Measurements from ENCODE around the gene UCN2. TPM values are rescaled to one million over a fixed set of nuclear protein-coding genes. Genes with fewer than 3 reads are reported as not detected.

The UCN2 gene, protein sequence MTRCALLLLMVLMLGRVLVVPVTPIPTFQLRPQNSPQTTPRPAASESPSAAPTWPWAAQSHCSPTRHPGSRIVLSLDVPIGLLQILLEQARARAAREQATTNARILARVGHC
- 7.3 to 10.3 TPM (median 8.6 TPM) in 5 replicates for total RNA-seq (2022; extraction: Qiagen RNA extraction; ENCODE audit: low read depth)

DNA sequence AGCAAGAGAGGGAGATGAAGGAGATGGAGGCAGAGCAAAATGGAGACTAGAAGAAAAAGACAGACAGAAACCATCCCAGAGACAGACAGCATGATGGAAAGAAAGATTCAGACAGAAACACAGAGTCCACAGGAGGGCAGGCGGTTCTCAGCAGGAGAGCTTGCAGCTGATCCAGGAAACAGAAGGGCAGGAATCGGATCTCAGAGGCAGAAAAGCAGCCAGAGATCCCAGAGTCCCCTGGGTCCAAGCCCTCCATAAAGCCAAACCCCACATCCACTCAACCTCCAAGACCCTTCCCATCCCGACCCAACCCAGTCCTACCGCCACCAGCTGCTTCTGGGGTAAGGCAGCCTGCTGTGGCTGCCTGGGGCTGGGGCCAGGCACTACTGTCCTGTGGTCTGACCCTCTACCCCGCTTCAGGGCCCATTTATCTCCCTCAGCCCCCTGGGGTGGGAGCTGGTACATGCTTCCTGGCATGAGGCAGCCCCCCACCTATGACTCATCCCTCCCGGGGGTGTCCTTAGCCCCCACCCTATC, at the start of gene UCN2:
Gene UCN2 (minus strand): TSS at position 400 of the 537 bp plus-strand sequence. CDS start 657 bp downstream, outside the sequence.

DNA sequence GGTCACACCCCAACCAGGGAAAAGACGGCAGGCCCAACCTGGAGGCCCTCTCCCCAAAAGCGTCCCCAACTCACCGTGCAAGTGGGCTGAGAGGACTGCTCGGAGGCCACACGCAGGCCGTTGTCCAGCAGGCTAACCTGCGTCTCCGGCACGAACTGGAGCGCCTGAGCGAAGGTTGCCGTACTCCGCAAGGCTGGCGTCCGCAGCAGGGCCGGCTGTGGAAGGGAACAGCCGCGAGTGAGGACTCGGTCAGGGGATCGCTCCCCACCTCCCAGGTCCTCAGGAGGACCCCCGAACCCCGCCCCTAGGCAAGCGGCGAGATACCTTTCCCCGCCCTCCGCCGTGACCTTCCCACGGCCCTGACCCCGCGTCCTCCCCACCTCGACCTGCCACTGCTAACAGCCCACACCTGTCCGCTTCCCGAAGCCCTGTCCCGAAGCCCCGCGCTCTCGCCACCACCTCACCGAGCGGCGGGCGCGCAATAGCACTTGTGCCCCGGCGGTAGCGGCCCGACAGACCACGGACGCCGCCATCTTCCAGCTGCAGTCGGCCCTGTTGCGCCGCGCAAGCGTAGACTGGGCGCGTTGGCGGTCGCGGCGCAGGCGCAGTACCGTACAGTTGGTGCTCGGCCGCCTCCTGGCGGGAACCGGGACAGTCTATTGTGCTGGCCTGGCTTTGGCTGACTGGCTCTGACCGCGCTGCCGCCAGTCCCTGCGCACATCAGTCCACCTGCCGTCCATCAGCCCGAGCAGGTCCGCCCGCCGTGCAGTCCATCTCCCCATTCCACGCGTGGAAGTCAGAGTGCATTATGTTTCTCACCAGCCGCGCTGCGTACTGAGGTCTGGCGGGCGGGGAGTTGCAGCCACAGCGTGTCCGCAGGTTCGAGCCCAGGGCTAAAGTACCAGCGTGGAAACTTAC, 45.8 kb upstream of the UCN2 start, which contains the start of gene UQCRC1:
Gene UQCRC1 (minus strand): TSS at position 559 of the 918 bp plus-strand sequence. CDS start 26 bp downstream, at position 533.

DNA sequence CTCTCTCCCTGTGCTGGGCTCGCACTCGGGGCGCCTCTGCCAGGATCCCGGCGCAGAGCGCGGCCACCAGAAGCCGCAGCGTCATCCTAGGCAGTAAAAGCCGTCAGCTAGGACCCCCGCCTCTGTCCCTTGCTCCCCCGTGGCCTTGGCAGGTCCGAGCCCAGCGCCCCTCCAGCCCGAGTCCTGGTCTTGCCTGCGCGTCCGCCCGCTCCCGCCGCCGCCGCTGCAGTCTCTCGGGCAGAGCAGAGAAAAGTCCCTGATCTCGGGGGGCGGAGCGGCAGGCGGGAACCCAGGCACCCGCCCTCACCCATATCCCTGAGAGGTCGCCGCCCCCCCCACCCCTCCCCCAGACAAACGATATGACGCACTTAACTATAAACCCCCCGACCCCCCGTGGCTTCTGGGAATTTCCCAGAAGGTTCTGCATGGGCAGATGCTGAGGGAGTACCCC, 31.5 kb upstream of the UCN2 start, which contains the start of gene COL7A1:
Gene COL7A1 (minus strand): TSS at position 255 of the 451 bp plus-strand sequence. CDS start 170 bp downstream, at position 85.

DNA sequence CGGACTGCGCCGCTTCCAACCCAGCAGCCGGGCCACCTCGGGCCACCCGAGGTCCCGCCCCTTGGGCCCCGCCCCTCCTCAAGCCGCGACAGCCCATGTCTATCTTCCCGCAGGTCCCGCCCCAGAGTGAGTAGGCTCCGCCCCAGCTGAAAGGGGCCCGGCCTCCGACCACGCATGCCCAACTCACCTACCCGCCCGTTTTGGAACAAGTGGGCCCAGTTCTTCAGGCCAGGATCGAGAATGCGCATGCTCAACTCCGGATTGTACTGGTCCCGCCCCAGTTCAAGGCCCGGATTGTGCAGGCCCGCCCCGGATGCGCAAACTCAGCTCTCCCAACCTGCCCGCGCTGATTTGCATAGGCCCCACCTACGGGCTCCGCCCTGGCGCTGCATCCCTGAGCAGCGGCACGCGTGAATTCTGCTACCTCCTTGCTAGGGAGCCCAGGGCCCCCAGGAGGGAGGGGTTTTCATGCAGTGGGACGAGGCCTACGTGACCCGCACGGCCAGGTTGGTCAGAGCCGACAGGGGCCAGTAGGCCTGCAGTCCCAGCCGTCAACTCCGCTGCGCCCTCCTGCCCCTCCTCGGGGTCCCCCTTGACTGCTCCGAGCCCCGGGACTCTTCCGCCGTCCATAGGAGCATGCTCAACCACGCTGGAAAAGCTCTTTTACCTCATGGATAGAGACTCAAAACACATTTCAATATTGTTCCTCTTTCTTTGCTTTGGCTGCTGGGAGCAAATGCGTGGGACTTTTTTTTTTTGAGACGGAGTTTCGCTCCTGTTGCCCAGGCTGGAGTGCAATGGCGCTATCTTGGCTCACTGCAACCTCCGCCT, 6.6 kb downstream of the UCN2 start, which contains the start of gene PFKFB4:
Gene PFKFB4 (minus strand): TSS at position 8 of the 831 bp plus-strand sequence. CDS start 26 bp downstream, outside the sequence.

Other genes starting within 250 kb of the UCN2 start
- gene SPINK8, start 230.1 kb downstream of the UCN2 start, total RNA-seq (2022; extraction: Qiagen RNA extraction; ENCODE audit: low read depth), result not detected in 5 replicates
- gene FBXW12, start 191.6 kb downstream of the UCN2 start, total RNA-seq (2022; extraction: Qiagen RNA extraction; ENCODE audit: low read depth), result not detected in 5 replicates
- 10.5 to 16.6 TPM (median 13.2 TPM) in 5 replicates for gene PLXNB1, start 133.7 kb downstream of the UCN2 start, total RNA-seq (2022; extraction: Qiagen RNA extraction; ENCODE audit: low read depth)
- 23.5 to 28.7 TPM (median 25.3 TPM) in 5 replicates for gene CCDC51, start 123.7 kb downstream of the UCN2 start, total RNA-seq (2022; extraction: Qiagen RNA extraction; ENCODE audit: low read depth)
- gene TMA7, start 123.5 kb downstream of the UCN2 start, total RNA-seq (2022; extraction: Qiagen RNA extraction; ENCODE audit: low read depth), result 279 to 403 TPM (median 326 TPM) in 5 replicates
- gene ATRIP, start 117.0 kb downstream of the UCN2 start, total RNA-seq (2022; extraction: Qiagen RNA extraction; ENCODE audit: low read depth), result 7.2 to 9.3 TPM (median 8.8 TPM) in 5 replicates
- gene SHISA5, start 59.6 kb downstream of the UCN2 start, total RNA-seq (2022; extraction: Qiagen RNA extraction; ENCODE audit: low read depth), result 94.9 to 136 TPM (median 129 TPM) in 5 replicates
- gene PFKFB4, start 7.0 kb downstream of the UCN2 start, total RNA-seq (2022; extraction: Qiagen RNA extraction; ENCODE audit: low read depth), result 12.5 to 15.7 TPM (median 13.4 TPM) in 5 replicates
- gene COL7A1, start 31.5 kb upstream of the UCN2 start, total RNA-seq (2022; extraction: Qiagen RNA extraction; ENCODE audit: low read depth), result 122 to 212 TPM (median 173 TPM) in 5 replicates
- gene UQCRC1, start 45.9 kb upstream of the UCN2 start, total RNA-seq (2022; extraction: Qiagen RNA extraction; ENCODE audit: low read depth), result 164 to 198 TPM (median 166 TPM) in 5 replicates
- gene TMEM89, start 58.0 kb upstream of the UCN2 start, total RNA-seq (2022; extraction: Qiagen RNA extraction; ENCODE audit: low read depth), result not detected in 5 replicates
- 12.8 to 21.5 TPM (median 16.4 TPM) in 5 replicates for gene SLC26A6, start 71.7 kb upstream of the UCN2 start, total RNA-seq (2022; extraction: Qiagen RNA extraction; ENCODE audit: low read depth)
- 2.7 to 5.3 TPM (median 4.2 TPM) in 5 replicates for gene CELSR3, start 99.1 kb upstream of the UCN2 start, total RNA-seq (2022; extraction: Qiagen RNA extraction; ENCODE audit: low read depth)
- gene NCKIPSD, start 122.1 kb upstream of the UCN2 start, total RNA-seq (2022; extraction: Qiagen RNA extraction; ENCODE audit: low read depth), result 6.1 to 9.6 TPM (median 8.4 TPM) in 5 replicates
- 43.9 to 49.0 TPM (median 47.9 TPM) in 5 replicates for gene IP6K2, start 153.4 kb upstream of the UCN2 start, total RNA-seq (2022; extraction: Qiagen RNA extraction; ENCODE audit: low read depth)

All from A549 treated with RU486 at 1 μM for 4 hours (cell line).